ENCODE measurements around the gene PWWP2B. TPM values are rescaled to one million over a fixed set of nuclear protein-coding genes. Genes with fewer than 3 reads are reported as not detected.

PWWP2B gene
- polyA plus RNA-seq, 1 experiment: 1.1 TPM

DNA sequence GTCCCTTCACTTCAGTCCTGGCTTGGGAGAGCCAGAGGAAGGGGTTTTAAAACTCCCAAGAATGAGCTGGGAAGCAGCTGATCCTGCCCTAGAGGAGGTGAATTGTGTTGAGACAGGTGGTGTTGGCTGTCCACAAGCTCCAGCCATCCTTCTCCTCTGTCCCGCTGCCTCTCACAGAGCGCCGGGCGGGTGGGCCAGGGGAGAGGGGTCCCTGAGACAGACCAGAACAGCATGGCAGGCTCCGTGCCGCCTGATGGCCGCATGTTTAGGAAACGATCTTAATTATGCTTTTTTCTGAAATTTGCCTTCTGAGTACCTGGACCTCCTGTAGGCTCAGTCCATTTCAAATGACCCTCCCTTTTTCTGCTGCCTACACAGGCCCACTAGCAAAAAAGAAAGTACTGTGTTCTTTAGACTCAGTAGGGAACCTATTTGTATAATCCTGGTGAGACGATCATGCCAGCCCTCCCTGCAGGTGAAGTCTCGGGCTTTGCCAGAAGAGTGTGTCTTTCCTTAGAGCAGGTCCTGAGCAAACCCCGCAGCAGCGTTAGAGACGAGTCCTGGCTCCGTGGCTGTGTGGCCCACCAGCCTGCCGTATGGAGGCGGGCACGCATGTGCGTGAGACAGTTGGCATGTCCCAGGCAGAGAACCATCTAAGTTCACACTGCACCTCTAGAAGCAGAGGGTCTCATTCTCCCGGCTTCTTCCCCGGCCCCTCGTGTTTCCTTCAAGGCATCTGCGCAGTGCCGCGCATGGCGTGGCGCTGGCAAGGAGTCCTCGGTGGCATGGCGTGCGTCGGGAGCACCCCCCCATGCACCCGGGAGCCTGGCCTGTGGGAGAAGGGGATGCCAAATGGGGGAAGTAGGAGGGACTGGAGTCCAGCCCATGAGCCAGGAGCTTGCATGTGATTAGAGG is 26.3 kb upstream of the PWWP2B start:
- ChIA-PET CTCF (interaction anchor here (0.6 to 1.1 kb wide), 2 partner anchors 11 to 784 kb away, joined by 3 to 7 read pairs; no protein-coding TSS in a partner anchor), POLR2A (no interaction called here)
- DNase-seq (ENCODE audit: low read depth, low spot score): no peak
- Histone ChIP-seq H3K27ac (ENCODE audit: low read depth, low read length) (no peak overlapping the region), H3K27me3 (ENCODE audit: control insufficient read depth, insufficient read depth, low read length) (peaks cover 6% of the 10 kb centered on the region), H3K9me3 (ENCODE audit: control insufficient read depth, insufficient read depth, low read length) (peaks cover 5% of the 10 kb centered on the region; the same call in 1 of the 2 replicates), H3K4me3 (ENCODE audit: low read depth, low read length) (no peak overlapping the region)
- TF ChIP-seq, protein P1, sequence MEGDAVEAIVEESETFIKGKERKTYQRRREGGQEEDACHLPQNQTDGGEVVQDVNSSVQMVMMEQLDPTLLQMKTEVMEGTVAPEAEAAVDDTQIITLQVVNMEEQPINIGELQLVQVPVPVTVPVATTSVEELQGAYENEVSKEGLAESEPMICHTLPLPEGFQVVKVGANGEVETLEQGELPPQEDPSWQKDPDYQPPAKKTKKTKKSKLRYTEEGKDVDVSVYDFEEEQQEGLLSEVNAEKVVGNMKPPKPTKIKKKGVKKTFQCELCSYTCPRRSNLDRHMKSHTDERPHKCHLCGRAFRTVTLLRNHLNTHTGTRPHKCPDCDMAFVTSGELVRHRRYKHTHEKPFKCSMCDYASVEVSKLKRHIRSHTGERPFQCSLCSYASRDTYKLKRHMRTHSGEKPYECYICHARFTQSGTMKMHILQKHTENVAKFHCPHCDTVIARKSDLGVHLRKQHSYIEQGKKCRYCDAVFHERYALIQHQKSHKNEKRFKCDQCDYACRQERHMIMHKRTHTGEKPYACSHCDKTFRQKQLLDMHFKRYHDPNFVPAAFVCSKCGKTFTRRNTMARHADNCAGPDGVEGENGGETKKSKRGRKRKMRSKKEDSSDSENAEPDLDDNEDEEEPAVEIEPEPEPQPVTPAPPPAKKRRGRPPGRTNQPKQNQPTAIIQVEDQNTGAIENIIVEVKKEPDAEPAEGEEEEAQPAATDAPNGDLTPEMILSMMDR (IDR thresholded peaks at IDR 0.05; ENCODE audit: low read depth, low read length): no peak

DNA sequence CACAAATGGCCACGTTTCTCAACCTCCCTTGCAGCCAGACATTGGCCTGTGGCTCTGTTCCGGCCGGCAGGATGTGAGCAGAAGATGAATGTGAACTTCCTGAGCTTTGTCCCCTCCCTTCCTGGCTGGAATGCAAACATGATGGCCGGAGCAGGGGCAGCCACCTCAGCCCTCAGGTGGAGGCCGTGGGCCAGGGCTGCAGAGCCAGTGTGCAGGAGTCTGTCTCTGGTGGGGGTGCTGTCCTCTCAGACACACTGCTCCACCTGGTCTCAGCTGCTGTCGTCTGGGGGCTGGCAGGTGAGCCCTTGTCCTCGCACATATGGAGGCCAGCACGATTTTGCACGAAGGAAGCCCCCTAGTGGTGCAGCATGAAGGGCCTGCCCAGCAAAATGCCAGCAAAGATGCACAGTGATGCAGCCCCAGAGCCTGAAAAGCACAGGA is 25.3 kb upstream of the PWWP2B start:
- peaks cover 6% of the 10 kb centered on the region for H3K27me3 ChIP-seq (ENCODE audit: control insufficient read depth, insufficient read depth, low read length)
- H3K9me3 ChIP-seq (ENCODE audit: control insufficient read depth, insufficient read depth, low read length): peaks cover 5% of the 10 kb centered on the region; the same call in 1 of the 2 replicates
- DNase-seq (ENCODE audit: low read depth, low spot score): no peak
- no peak overlapping the region for H3K27ac ChIP-seq (ENCODE audit: low read depth, low read length)
- POLR2A ChIA-PET: no interaction called here
- H3K4me3 ChIP-seq (ENCODE audit: low read depth, low read length): no peak overlapping the region
- CTCF ChIA-PET: interaction anchor here (1.1 kb wide), 1 partner anchor 10 kb away, joined by 3 read pairs; no protein-coding TSS in a partner anchor
- TF ChIP-seq, protein P1 (IDR thresholded peaks at IDR 0.05; ENCODE audit: low read depth, low read length): peak; percentile 47

DNA sequence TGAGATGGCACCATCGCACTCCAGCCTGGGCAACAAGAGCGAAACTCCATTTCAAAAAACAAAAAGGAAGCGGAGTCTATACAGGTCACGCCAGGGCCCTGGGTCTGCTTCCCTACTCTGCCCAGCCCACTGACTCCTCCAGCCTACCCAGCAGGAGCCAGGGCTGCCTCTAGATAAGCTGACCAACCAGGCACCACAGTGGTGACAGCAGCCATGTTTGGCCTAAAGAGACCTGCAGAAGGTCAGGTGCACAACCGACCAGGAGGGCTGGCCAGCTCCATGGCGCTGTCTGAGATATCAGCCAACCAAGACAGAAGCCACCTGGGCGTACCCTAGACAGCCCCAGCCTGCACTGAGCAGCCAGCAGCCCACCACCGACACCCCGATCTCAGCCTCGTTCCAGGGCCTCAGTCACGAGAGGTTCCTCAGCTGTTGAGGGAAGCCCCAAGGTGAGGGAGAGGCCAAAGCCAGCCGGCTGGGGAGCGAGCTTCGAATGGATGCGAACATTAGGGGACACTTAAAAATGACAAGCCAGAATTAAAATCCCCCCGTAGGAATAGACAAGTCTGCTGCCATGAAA is 24.4 kb upstream of the PWWP2B start:
- ChIA-PET CTCF (no interaction called here), POLR2A (no interaction called here)
- Histone ChIP-seq H3K9me3 (ENCODE audit: control insufficient read depth, insufficient read depth, low read length) (peaks cover 5% of the 10 kb centered on the region; the same call in 1 of the 2 replicates), H3K4me3 (ENCODE audit: low read depth, low read length) (no peak overlapping the region), H3K27me3 (ENCODE audit: control insufficient read depth, insufficient read depth, low read length) (peaks cover 6% of the 10 kb centered on the region), H3K27ac (ENCODE audit: low read depth, low read length) (no peak overlapping the region)
- TF ChIP-seq, protein P1 (IDR thresholded peaks at IDR 0.05; ENCODE audit: low read depth, low read length): no peak
- no peak for DNase-seq (ENCODE audit: low read depth, low spot score)

DNA sequence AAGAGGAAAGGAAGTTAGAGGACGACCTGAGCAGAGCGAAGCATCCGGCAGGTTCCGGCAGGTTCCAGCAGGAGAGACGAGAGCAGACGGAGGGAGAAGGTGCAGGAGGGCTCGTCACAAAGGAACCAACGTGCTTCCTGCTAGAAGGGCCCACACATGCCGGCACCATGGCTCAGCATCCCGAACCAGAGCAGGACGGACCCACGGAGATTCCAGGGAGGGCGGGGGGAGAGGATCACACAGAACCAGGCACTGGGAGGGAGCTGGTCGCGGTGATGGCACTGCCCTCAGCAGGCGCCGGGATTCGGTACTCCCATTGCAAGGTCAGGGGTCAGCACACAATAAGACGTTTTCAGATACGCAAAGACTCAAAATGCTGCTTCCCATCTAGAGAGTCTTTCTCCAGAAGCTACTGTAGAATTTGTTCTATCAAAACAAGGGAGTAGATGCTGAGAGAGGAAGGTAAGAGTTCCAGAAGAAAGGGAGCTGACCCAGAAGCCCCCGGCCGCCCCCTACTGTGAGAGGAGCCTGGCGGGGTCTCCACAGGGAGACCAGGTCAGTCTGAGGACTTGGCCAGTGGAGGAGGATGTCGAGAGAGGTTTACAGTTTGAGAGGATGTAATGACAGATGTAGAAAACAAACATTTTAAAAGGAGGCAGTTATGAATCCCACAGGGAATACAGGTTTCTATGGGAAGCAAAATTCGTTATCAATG is 23.6 kb upstream of the PWWP2B start:
- Histone ChIP-seq H3K27me3 (ENCODE audit: control insufficient read depth, insufficient read depth, low read length) (peaks cover 6% of the 10 kb centered on the region), H3K9me3 (ENCODE audit: control insufficient read depth, insufficient read depth, low read length) (peaks cover 5% of the 10 kb centered on the region; the same call in 1 of the 2 replicates), H3K27ac (ENCODE audit: low read depth, low read length) (no peak overlapping the region), H3K4me3 (ENCODE audit: low read depth, low read length) (no peak overlapping the region)
- no peak for DNase-seq (ENCODE audit: low read depth, low spot score)
- CTCF ChIA-PET: no interaction called here
- TF ChIP-seq, protein P1 (IDR thresholded peaks at IDR 0.05; ENCODE audit: low read depth, low read length): no peak
- POLR2A ChIA-PET: no interaction called here
